NCI-H1092 treated with DMSO at 0.1 percent for 48 hours (cell line): Measurements from ENCODE around the gene LRRC7.
"Not testable (repeated sequence)": the region's sequence is repeated elsewhere in the genome, so short reads cannot be mapped to it uniquely, and the experiment has no call there.

Experiments used
- DNase-seq: peaks from one replicate; lab custom pipeline; 2025; lab: John Stamatoyannopoulos, UW

Gene LRRC7

GRCh38 chr1:69697340-69697739 lies 129.6 kb downstream of the LRRC7 start:
- DNase-seq = no peak

GRCh38 chr1:69700770-69701169 lies 133.0 kb downstream of the LRRC7 start:
- peak; percentile 0 for DNase-seq

- DNase-seq = no peak
These were observed 134.4 kb downstream of the LRRC7 start for GRCh38 chr1:69702085-69702484.

GRCh38 chr1:69706473-69706872 lies 138.8 kb downstream of the LRRC7 start:
- DNase-seq = no peak

GRCh38 chr1:69707103-69707502 lies 139.4 kb downstream of the LRRC7 start:
- no peak for DNase-seq

- no peak for DNase-seq
These were observed 142.9 kb downstream of the LRRC7 start for GRCh38 chr1:69710484-69711189.

GRCh38 chr1:69711190-69711930 lies 143.6 kb downstream of the LRRC7 start:
- DNase-seq = no peak

GRCh38 chr1:69717834-69718233 lies 150.1 kb downstream of the LRRC7 start:
- not testable (repeated sequence) for DNase-seq

- DNase-seq = no peak
These were observed 160.5 kb downstream of the LRRC7 start for GRCh38 chr1:69728206-69728605.

GRCh38 chr1:69733061-69733460 lies 165.3 kb downstream of the LRRC7 start:
- DNase-seq = no peak

- DNase-seq = peak; percentile 47
These were observed 169.9 kb downstream of the LRRC7 start for GRCh38 chr1:69737527-69738185.

- no peak for DNase-seq
These were observed 170.9 kb downstream of the LRRC7 start for GRCh38 chr1:69738458-69739250.

GRCh38 chr1:69739251-69739605 lies 171.5 kb downstream of the LRRC7 start:
- DNase-seq = no peak

GRCh38 chr1:69743146-69743545 lies 175.4 kb downstream of the LRRC7 start:
- no peak for DNase-seq

GRCh38 chr1:69744381-69744780 lies 176.7 kb downstream of the LRRC7 start:
- DNase-seq = no peak

- DNase-seq = no peak
These were observed 179.5 kb downstream of the LRRC7 start for GRCh38 chr1:69747207-69747606.

- DNase-seq = no peak
These were observed 182.9 kb downstream of the LRRC7 start for GRCh38 chr1:69750638-69751037.

GRCh38 chr1:69752831-69753230 lies 185.1 kb downstream of the LRRC7 start:
- no peak for DNase-seq

GRCh38 chr1:69754521-69754920 lies 186.8 kb downstream of the LRRC7 start:
- DNase-seq = no peak

GRCh38 chr1:69755647-69756046 lies 187.9 kb downstream of the LRRC7 start:
- no peak for DNase-seq

GRCh38 chr1:69765951-69766350 lies 198.2 kb downstream of the LRRC7 start:
- no peak for DNase-seq

- no peak for DNase-seq
These were observed 198.9 kb downstream of the LRRC7 start for GRCh38 chr1:69766431-69767180.
